ENCODE data around the gene C5orf63.

DNA sequence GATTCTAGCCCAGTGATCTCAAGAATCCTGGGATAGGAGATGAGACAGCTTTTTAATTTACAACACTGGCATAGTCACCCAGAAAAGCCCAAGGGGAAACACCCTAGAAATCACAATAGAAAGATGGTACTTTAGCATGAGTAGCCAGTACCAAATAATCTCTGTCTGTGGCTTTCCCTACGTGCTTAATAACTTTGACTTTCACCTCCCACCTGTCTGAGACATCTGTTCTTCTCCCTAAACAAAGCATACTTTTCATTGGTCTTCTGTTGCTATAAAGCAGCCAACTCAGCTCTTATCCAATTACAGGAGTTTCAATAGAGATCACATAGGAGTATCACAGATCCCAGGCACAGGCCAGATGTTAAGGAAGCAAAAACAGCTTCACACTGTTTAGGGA is 53.4 kb downstream of the C5orf63 start:
- TF ChIP-seq, protein P1, sequence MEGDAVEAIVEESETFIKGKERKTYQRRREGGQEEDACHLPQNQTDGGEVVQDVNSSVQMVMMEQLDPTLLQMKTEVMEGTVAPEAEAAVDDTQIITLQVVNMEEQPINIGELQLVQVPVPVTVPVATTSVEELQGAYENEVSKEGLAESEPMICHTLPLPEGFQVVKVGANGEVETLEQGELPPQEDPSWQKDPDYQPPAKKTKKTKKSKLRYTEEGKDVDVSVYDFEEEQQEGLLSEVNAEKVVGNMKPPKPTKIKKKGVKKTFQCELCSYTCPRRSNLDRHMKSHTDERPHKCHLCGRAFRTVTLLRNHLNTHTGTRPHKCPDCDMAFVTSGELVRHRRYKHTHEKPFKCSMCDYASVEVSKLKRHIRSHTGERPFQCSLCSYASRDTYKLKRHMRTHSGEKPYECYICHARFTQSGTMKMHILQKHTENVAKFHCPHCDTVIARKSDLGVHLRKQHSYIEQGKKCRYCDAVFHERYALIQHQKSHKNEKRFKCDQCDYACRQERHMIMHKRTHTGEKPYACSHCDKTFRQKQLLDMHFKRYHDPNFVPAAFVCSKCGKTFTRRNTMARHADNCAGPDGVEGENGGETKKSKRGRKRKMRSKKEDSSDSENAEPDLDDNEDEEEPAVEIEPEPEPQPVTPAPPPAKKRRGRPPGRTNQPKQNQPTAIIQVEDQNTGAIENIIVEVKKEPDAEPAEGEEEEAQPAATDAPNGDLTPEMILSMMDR (IDR thresholded peaks at IDR 0.05), result no peak
- no peak for TF ChIP-seq POLR2A (IDR thresholded peaks at IDR 0.05)
